ENCODE measurements around the gene COA4. TPM values are rescaled to one million over a fixed set of nuclear protein-coding genes. Genes with fewer than 3 reads are reported as not detected.

The COA4 gene
- 39.7 TPM for total RNA-seq (ENCODE audit: unreplicated experiment)
- long read RNA-seq, transcript COA4-201 (2 exons, 960 nt), result major isoform, 21 of 26 reads
- long read RNA-seq, partial matches to known transcripts, result 0 of 26 reads
- long read RNA-seq, other reads (novel, unspliced or antisense), result 4 of 26 reads

GRCh38 chr11:73876424-73877310 is at the start of gene COA4, which contains the start of gene PAAF1:
TSS of gene COA4 (minus strand) at chr11:73876846. CDS start at chr11:73873378, 3,468 bp downstream.
TSS of gene PAAF1 (plus strand) at chr11:73876999. CDS start at chr11:73877022, 23 bp downstream.
- peaks cover 10% of the 10 kb centered on the region for H3K9me3 Mint-ChIP-seq (ENCODE audit: unreplicated experiment)
- H3K4me1 Mint-ChIP-seq (ENCODE audit: low read depth, unreplicated experiment), result peaks cover 15% of the 10 kb centered on the region
- peak; percentile 90 for DNase-seq
- H3K36me3 Mint-ChIP-seq (ENCODE audit: unreplicated experiment), result peaks cover 6% of the 10 kb centered on the region
- peak within 1 kb of the TSS; percentile 94 for H3K27ac Mint-ChIP-seq (ENCODE audit: unreplicated experiment)
- H3K27me3 Mint-ChIP-seq (ENCODE audit: unreplicated experiment), result peaks cover 6% of the 10 kb centered on the region
- peak within 1 kb of the TSS; percentile 99 for H3K4me3 Mint-ChIP-seq (ENCODE audit: unreplicated experiment)
- TF ChIP-seq, protein P1, sequence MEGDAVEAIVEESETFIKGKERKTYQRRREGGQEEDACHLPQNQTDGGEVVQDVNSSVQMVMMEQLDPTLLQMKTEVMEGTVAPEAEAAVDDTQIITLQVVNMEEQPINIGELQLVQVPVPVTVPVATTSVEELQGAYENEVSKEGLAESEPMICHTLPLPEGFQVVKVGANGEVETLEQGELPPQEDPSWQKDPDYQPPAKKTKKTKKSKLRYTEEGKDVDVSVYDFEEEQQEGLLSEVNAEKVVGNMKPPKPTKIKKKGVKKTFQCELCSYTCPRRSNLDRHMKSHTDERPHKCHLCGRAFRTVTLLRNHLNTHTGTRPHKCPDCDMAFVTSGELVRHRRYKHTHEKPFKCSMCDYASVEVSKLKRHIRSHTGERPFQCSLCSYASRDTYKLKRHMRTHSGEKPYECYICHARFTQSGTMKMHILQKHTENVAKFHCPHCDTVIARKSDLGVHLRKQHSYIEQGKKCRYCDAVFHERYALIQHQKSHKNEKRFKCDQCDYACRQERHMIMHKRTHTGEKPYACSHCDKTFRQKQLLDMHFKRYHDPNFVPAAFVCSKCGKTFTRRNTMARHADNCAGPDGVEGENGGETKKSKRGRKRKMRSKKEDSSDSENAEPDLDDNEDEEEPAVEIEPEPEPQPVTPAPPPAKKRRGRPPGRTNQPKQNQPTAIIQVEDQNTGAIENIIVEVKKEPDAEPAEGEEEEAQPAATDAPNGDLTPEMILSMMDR (IDR thresholded peaks at IDR 0.05; ENCODE audit: partially characterized antibody, unreplicated experiment), result no peak

GRCh38 chr11:73921180-73921579 is 44.5 kb upstream of the COA4 start:
- H3K9me3 Mint-ChIP-seq (ENCODE audit: unreplicated experiment), result no peaks in the 10 kb centered on the region
- H3K4me1 Mint-ChIP-seq (ENCODE audit: low read depth, unreplicated experiment), result no peaks in the 10 kb centered on the region
- no peak for DNase-seq
- H3K36me3 Mint-ChIP-seq (ENCODE audit: unreplicated experiment), result peaks cover 5% of the 10 kb centered on the region
- no peaks in the 10 kb centered on the region for H3K27me3 Mint-ChIP-seq (ENCODE audit: unreplicated experiment)
- no peak overlapping the region for H3K4me3 Mint-ChIP-seq (ENCODE audit: unreplicated experiment)
- TF ChIP-seq, protein P1 (IDR thresholded peaks at IDR 0.05; ENCODE audit: partially characterized antibody, unreplicated experiment), result no peak
- H3K27ac Mint-ChIP-seq (ENCODE audit: unreplicated experiment), result no peak overlapping the region

GRCh38 chr11:73916435-73916834 is 39.8 kb upstream of the COA4 start:
- no peaks in the 10 kb centered on the region for H3K27me3 Mint-ChIP-seq (ENCODE audit: unreplicated experiment)

DNA sequence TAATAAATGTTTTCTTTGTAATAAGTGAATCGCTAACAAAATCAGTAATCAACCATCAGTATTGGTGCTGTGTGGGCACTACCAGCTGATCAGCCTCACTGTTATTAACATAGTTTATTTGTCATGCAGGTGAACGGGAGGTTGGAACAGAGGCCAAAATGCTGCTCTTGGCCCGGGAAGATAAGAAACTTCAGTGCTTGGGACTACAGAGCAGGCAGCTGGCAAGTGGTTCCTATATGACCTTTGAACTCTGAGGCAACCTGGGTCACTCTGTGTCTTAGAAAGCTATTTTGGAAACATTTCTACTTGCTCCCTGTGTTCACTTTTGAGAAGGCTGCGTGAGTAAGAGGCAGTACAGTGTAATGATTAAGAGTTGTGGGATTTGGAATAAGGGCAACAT is 37.6 kb upstream of the COA4 start:
- TF ChIP-seq, protein P1 (IDR thresholded peaks at IDR 0.05; ENCODE audit: partially characterized antibody, unreplicated experiment), result no peak
- H3K27ac Mint-ChIP-seq (ENCODE audit: unreplicated experiment), result no peak overlapping the region
- H3K9me3 Mint-ChIP-seq (ENCODE audit: unreplicated experiment), result no peaks in the 10 kb centered on the region

More at GRCh38 chr11:73916435-73916834, 39.8 kb upstream of the COA4 start:
- TF ChIP-seq, protein P1 (IDR thresholded peaks at IDR 0.05; ENCODE audit: partially characterized antibody, unreplicated experiment), result no peak
- Mint-ChIP-seq H3K27ac (ENCODE audit: unreplicated experiment) (no peak overlapping the region), H3K4me3 (ENCODE audit: unreplicated experiment) (no peak overlapping the region), H3K9me3 (ENCODE audit: unreplicated experiment) (no peaks in the 10 kb centered on the region), H3K4me1 (ENCODE audit: low read depth, unreplicated experiment) (no peaks in the 10 kb centered on the region), H3K36me3 (ENCODE audit: unreplicated experiment) (no peaks in the 10 kb centered on the region)
- no peak for DNase-seq

DNA sequence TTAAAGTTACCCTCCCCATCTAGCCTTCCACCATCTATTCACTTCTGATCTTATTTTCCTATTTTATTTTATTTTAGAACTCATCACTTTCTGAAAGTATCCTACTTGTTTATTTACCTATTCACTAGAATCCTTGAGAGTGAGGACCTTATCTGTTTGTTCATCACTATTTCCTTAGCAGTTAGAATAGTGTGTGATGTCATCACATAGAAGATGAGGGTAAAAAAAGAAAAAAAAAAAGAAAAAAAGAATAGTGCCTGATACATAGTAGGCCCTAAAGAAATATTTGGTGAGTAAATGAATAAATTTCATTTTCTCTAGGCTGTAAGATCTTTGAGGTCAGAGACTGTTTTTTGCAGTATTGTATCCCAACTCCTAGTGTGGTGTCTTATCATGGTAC is 36.8 kb upstream of the COA4 start:
- Mint-ChIP-seq H3K4me1 (ENCODE audit: low read depth, unreplicated experiment) (no peaks in the 10 kb centered on the region), H3K4me3 (ENCODE audit: unreplicated experiment) (no peak overlapping the region), H3K9me3 (ENCODE audit: unreplicated experiment) (no peaks in the 10 kb centered on the region), H3K36me3 (ENCODE audit: unreplicated experiment) (no peaks in the 10 kb centered on the region), H3K27ac (ENCODE audit: unreplicated experiment) (no peak overlapping the region), H3K27me3 (ENCODE audit: unreplicated experiment) (no peaks in the 10 kb centered on the region)
- TF ChIP-seq, protein P1 (IDR thresholded peaks at IDR 0.05; ENCODE audit: partially characterized antibody, unreplicated experiment), result no peak
- DNase-seq, result no peak

More for the DNA sequence above, 37.6 kb upstream of the COA4 start:
- DNase-seq, result no peak
- Mint-ChIP-seq H3K4me3 (ENCODE audit: unreplicated experiment) (no peak overlapping the region), H3K4me1 (ENCODE audit: low read depth, unreplicated experiment) (no peaks in the 10 kb centered on the region), H3K27me3 (ENCODE audit: unreplicated experiment) (no peaks in the 10 kb centered on the region), H3K36me3 (ENCODE audit: unreplicated experiment) (no peaks in the 10 kb centered on the region)
